Uterus (tissue), 4 donors: ENCODE data around the gene HPSE. TPM values are rescaled to one million over a fixed set of nuclear protein-coding genes. Genes with fewer than 3 reads are reported as not detected.
A peak's percentile ranks its signal among the peaks of the same experiment; 100 is the strongest.

Experiments
- DNase-seq, 2 donors: peaks; one replicate each; pipeline ENCODE4 v3.0.0-alpha.2; 2019 to 2020
- H3K27ac ChIP-seq, 2 donors: fragments of 200-600 bp; sonication (generic); 1 replicate in 1 of 2; 2 replicates in 1 of 2; pipeline ENCODE4 v1.5.1; 2016 to 2018
- H3K27me3 ChIP-seq, 2 donors: fragments of 200-600 bp; sonication (generic); one replicate each; pipeline ENCODE4 v1.5.1; 2018 to 2019; ENCODE audit warnings: control low read depth in 1 of 2
- H3K36me3 ChIP-seq, 2 donors: fragments of 200-600 bp; sonication (generic); one replicate each; pipeline ENCODE4 v1.5.1; 2019; ENCODE audit warnings: control low read depth in 1 of 2
- H3K4me1 ChIP-seq, 2 donors: fragments of 200-600 bp; sonication (generic); one replicate each; pipeline ENCODE4 v1.5.1; 2018 to 2019; ENCODE audit warnings: control low read depth in 1 of 2
- H3K4me3 ChIP-seq, 2 donors: fragments of 200-600 bp; sonication (generic); 1 replicate in 1 of 2; 2 replicates in 1 of 2; pipeline ENCODE4 v1.5.1; 2018 to 2019; ENCODE audit warnings: mild to moderate bottlenecking in 1 of 2
- H3K9me3 ChIP-seq, 2 donors: fragments of 200-600 bp; sonication (generic); one replicate each; pipeline ENCODE4 v1.5.1; 2019; ENCODE audit warnings: control low read depth in 1 of 2
- CTCF ChIP-seq, 4 experiments: fragments of 200-600 bp in 2 of 4; fragments of 450-650 bp in 2 of 4; sonication (generic) in 2 of 4; IDR thresholded peaks; one replicate each; pipeline ENCODE4 v1.5.1; 2016 to 2019; ENCODE audit warnings: antibody characterized with exemption in 4 of 4, mild to moderate bottlenecking in 2 of 4, moderate library complexity in 1 of 4
- POLR2A ChIP-seq, 2 donors: fragments of 450-650 bp; IDR thresholded peaks; one replicate each; pipeline ENCODE4 v1.6.1; 2016; ENCODE audit warnings: antibody characterized with exemption in 2 of 2, mild to moderate bottlenecking in 1 of 2, moderate library complexity in 1 of 2
- intact Hi-C: fragments of 100-400 bp; cut with DNase I; formaldehyde crosslinking; loops from one replicate; pipeline ENCODE4 v1.15.1; 2023; ENCODE audit warnings: low total_unique reads
- total RNA-seq, 4 donors: library from RNA; depleted of rRNA in 3 of 4; stranded (reverse); fragments of >200 nt in 3 of 4; gene quantifications; one replicate each; pipeline versions ENCODE4 v1.1.0 to v1.2.4, GENCODE V29; 2014 to 2023
- donor health status: DM: yes; HTN: yes; CAD: no.

Gene HPSE
- total RNA-seq, 4 donors from 2014 or later: 1.3 to 10.2 (median 5.8) TPM

- intact Hi-C loops: no loop called here
- Histone ChIP-seq H3K36me3 (no peaks in the 10 kb centered on the region), H3K27me3 (no peaks in the 10 kb centered on the region), H3K4me3 (no peak overlapping the region), H3K4me1 (no peaks in the 10 kb centered on the region), H3K9me3 (no peaks in the 10 kb centered on the region), H3K27ac (no peak overlapping the region)
- peak; percentile 18 to 45 (median 21) for TF ChIP-seq CTCF (IDR thresholded peaks at IDR 0.05)
- TF ChIP-seq POLR2A (IDR thresholded peaks at IDR 0.05): no peak
- DNase-seq: peak in 1 of 2 donors; percentile 33
Observed at GRCh38 chr4:83252782-83253405, 81.8 kb downstream of the HPSE start.

- intact Hi-C loops: no loop called here
- Histone ChIP-seq H3K4me1 (no peaks in the 10 kb centered on the region), H3K27ac (no peak overlapping the region), H3K27me3 (no peaks in the 10 kb centered on the region), H3K4me3 (no peak overlapping the region), H3K36me3 (no peaks in the 10 kb centered on the region), H3K9me3 (no peaks in the 10 kb centered on the region)
- no peak for TF ChIP-seq POLR2A (IDR thresholded peaks at IDR 0.05)
- TF ChIP-seq CTCF (IDR thresholded peaks at IDR 0.05): no peak
- DNase-seq: no peak
Observed at GRCh38 chr4:83251447-83251830, 83.2 kb downstream of the HPSE start.

GRCh38 chr4:83250687-83251446 lies 83.8 kb downstream of the HPSE start:
- TF ChIP-seq POLR2A (IDR thresholded peaks at IDR 0.05) (no peak), CTCF (IDR thresholded peaks at IDR 0.05) (no peak)

GRCh38 chr4:83248486-83248885 lies 86.2 kb downstream of the HPSE start:
- Histone ChIP-seq H3K27me3 (no peaks in the 10 kb centered on the region), H3K36me3 (no peaks in the 10 kb centered on the region), H3K4me1 (no peaks in the 10 kb centered on the region), H3K27ac (no peak overlapping the region), H3K4me3 (no peak overlapping the region), H3K9me3 (no peaks in the 10 kb centered on the region)
- intact Hi-C loops: no loop called here
- DNase-seq: no peak
- TF ChIP-seq CTCF (IDR thresholded peaks at IDR 0.05) (no peak), POLR2A (IDR thresholded peaks at IDR 0.05) (no peak)

More at GRCh38 chr4:83250687-83251446, 83.8 kb downstream of the HPSE start:
- Histone ChIP-seq H3K36me3 (no peaks in the 10 kb centered on the region), H3K27ac (no peak overlapping the region), H3K9me3 (no peaks in the 10 kb centered on the region), H3K4me3 (no peak overlapping the region), H3K4me1 (no peaks in the 10 kb centered on the region), H3K27me3 (no peaks in the 10 kb centered on the region)
- intact Hi-C loops: no loop called here
- no peak for DNase-seq
